RPMI7951 (cell line): Measurements from ENCODE around the gene TENM3. TPM values are rescaled to one million over a fixed set of nuclear protein-coding genes. Genes with fewer than 3 reads are reported as not detected.

Experiments
- DNase-seq: peaks from one replicate; pipeline ENCODE4 v3.0.0-alpha.2; 2012; ENCODE audit warnings: low read depth
- total RNA-seq: library from RNA; depleted of rRNA; stranded (reverse); fragments of >200 nt; shearing (Covaris generic); gene quantifications from 2 replicates; pipeline ENCODE4 v1.2.3, GENCODE V29; 2014

Gene TENM3
- total RNA-seq, 1 experiment from 2014 or later: 20.1 TPM

DNA sequence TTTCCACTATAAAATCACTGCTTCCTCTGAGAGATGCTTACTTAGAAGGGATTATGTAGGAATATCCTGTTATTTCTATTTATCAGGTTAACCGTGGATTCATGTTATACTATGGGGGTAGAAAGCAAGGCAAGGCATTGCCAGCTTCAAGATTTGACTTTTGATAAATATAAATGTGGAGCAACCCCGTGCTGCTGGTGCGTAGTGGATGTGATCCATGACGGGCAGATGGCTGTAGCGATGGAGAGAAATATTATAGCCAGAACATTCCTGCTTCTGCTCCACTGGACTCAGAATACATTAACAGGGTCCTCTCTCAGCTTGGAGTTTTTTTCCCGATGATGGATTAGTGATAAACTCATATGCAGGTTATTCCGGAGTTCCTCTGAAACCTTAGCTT, 157.6 kb downstream of the TENM3 start:
- no peak for DNase-seq

DNA sequence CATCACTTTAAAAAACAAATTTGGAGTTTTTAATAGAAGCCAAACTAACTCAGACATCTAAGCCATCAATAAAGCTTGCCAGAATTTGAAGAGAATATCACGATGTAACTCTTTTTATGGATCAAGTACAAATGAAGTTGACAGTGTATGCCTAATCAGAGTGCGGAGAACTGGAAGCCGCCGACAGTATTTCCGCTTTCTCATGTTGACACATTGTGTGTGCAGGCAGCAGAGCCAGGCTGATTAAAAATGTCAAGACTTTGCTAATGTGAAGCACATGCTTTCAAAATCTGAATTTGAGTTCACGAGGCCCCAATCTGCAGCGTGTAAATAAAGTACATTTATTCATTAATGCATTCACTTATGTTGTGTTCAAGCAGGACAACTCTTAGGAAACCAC, 161.2 kb downstream of the TENM3 start:
- no peak for DNase-seq

DNA sequence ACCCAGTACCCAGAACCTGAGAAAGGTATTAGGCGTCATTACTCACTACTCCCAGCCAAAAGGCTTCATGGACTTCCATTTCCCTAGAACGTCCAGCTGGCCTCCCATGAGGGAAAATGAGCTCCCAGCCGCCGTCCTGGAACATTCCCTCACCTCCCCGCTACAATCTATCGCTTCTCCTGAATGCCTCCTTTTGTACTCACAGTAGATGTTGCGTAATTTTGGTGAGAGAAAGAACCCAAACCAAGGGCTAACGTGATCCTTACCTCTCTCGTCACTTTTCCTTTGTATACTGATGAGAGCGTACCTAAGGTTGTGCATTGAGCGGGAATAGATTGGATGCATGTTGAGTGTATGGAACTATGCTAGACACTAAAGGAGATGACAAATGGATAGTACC, 161.9 kb downstream of the TENM3 start:
- DNase-seq: no peak

GRCh38 chr4:182409271-182409670, 166.1 kb downstream of the TENM3 start:
- DNase-seq: peak; percentile 38

GRCh38 chr4:182411391-182411790, 168.2 kb downstream of the TENM3 start:
- no peak for DNase-seq

- DNase-seq: no peak
Observed at GRCh38 chr4:182413550-182413949, 170.3 kb downstream of the TENM3 start.

- DNase-seq: no peak
Observed at GRCh38 chr4:182415116-182415515, 171.9 kb downstream of the TENM3 start.

DNA sequence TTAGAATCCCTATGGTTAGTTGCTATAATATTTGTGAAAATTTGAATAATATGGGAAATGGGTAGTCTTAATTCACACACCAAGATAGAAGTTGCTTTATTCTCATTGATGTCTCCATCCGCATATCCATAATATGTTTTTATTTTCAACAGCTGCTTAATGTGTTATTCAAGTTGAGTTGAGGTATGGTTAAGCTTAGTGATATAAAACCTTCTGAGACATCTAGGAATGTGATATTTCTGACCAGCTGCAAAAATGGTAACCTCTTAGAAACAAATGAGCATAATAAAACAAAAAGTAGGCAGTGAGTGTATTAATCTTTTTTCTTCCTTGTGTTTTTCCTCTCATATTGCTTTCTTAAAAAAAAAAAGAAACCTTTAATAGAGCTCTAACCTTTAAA, 172.9 kb downstream of the TENM3 start:
- no peak for DNase-seq

DNA sequence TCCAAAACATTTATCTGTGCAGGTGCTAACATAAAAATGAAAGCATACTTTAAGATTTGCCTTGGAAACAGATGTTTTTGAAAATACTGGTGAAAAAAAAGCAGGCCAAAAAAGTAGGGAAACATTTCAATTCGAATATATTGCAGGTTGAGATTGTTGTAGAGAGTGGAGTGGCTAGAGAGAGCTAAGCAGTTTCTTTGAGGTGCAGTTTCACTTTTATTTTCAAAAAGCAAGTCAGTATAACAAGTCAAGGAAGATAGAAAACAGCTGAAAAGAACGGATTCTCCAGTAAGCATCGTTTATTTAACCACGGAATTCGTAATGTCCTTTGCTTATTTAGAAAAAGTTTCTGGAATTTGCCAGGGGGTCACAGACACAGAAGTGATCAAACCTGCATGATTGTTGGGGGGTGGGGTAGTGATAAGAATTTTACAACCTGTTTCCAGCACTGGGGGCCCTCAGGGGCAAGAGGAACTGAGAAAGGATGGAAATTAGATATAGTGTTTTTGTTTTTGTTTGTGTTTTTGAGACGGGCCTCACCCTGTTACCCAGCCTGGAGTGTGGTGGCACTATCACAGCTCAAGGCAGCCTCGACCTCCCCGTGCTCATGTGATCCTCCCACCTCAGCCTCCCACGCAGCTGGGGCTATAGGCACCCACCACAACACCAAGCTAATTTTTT, 175.0 kb downstream of the TENM3 start:
- DNase-seq: no peak

- DNase-seq: no peak
Observed at GRCh38 chr4:182420189-182420588, 177.0 kb downstream of the TENM3 start.

DNA sequence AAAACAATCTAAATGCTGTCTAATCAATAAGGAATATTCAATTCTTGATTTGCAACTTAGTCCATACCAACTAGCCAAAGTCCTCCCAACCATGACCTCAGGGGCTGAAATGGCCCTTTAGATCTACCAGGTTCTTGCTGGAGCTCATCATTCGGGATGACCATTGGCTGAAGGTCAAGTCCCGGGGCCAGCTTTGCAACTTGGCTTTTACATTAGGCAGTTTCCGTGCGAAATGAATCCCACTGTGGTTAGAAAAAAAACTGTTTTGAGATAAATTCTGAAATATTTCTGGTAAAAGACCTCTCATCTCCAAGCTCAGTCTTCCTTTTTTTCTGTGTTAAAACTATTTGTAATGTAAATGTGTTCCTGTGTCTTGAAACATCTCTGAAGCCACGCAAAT, 178.6 kb downstream of the TENM3 start:
- peak; percentile 38 for DNase-seq

- no peak for DNase-seq
Observed at GRCh38 chr4:182425302-182425701, 182.1 kb downstream of the TENM3 start.

DNA sequence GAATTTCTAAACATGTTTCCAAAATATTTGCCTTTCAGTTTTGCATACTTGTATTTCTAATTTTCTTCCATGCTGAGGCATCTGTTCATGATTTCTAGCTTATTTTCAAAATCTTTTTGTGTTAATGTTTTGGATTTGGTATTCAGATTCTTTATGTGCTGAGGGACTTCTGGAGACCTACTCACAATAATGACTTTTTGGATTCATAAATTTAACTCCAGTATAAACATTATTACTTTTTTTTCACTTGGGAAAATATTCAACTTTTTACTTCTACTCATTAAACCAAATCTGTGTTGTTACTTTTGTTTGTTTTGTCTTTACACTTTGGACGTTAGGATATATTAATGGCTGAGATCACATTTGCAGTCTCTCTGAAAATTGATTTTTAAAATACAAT, 183.7 kb downstream of the TENM3 start:
- DNase-seq: no peak

GRCh38 chr4:182427554-182427953, 184.4 kb downstream of the TENM3 start:
- DNase-seq: peak; percentile 18

DNA sequence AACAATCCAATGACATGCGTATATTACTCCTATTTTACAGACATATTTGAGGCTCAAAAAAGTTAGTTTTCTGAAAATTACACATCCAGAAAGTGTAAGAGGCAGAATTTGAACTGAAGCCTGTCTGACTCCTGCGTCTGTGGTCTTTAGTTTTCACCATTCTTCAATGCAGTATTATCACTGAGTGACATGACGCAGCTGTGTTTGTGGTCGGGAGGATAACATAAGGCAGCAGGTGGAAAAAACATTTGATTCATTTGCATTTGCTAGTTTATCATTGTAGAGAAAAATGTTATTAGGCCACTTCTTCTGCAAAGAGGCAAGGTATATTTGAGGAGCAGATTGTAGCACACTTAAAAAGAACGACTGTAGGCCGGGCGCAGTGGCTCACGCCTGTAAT, 186.7 kb downstream of the TENM3 start:
- no peak for DNase-seq

GRCh38 chr4:182432819-182433218, 189.6 kb downstream of the TENM3 start:
- DNase-seq: no peak

- no peak for DNase-seq
Observed at GRCh38 chr4:182434720-182435119, 191.5 kb downstream of the TENM3 start.

GRCh38 chr4:182435401-182435800, 192.2 kb downstream of the TENM3 start:
- DNase-seq: no peak

DNA sequence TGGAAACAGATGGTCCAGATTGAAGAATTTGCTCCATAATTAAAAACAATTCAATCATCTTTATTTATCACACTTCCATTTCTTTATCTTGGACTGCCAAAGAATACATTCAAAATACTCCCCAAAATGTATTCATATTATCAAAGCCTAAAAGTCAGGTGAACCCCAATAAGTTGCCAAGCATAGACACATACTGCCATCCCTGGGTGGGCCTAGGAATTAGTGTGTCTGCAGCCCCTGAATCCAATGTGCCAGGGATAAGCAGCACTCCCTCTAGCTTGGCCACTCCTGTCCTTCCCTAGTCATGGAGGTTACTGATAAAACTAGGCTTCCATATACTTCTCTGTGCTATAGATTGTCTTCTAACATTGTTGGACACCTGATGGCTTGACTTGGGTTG, 199.9 kb downstream of the TENM3 start:
- DNase-seq: no peak

DNA sequence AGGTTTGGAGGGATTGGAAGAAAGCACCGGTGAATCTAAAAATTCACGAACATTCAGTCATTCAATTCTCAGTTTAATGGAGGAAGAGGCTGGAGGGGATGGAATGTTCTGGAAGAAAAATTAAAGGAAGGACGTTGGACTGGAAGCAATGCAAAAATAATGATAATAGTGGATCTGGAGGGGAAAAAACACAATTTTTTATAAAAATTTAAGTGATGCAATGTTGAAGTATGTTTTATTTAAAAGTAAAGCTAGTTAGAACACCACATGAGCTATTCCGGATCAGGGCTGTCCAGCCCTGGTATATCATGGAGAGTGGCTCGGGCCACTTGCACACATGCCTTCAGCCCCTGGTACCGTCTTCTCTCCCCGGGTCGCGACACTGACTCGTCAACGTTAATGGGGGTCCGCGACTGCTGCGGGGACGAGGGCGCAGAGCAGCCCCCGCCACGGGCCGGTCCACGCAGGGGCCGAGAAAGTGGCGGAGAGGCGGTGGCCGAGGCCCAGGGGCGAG, 204.6 kb downstream of the TENM3 start:
- DNase-seq: no peak

- peak; percentile 88 for DNase-seq
Observed at GRCh38 chr4:182448281-182449151, 205.3 kb downstream of the TENM3 start.

DNA sequence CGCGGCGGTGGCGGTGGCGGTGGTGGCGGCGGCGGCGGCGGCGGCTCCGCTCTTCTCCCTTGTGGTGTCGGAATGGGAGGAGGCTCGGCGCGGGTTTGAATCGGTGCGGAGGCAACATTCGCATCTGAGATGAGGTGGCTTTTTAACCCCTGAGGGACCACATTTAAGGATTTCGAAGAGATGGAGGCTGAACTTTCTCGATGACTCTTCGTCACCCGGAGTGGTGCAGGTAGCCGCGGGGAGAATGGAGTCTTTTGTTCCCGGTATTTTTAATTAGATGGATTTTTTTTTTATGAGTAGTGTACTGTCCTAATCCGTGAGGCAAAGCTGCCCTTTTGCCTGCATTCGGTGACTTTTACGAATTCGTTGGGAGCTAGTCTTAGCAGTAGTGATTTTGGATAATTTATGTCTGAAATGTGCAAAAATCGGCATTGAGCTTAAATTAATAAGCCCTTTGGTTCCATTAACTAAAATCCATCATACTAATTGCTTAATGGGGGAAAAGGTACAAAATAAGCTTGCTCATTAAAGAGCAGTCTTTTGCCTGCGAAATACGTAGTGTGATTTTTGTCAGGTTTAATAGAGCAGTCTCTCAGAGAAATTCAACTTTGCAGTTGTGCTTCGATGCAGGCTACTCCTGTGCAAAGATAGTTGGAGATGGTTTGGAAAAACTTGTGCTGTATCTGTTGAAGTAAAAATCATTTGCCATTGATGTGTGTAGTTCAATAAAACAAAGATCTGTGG, 206.2 kb downstream of the TENM3 start:
- DNase-seq: no peak
